ENCODE data around the gene HK1.

GRCh38 chr10:69446650-69447151 is 168.4 kb downstream of the HK1 start:
- TF ChIP-seq EP300 (IDR thresholded peaks at IDR 0.05): no peak
- TF ChIP-seq CTCF (IDR thresholded peaks at IDR 0.05): no peak

All from tibial nerve (tissue), 4 donors.